Activated naive CD4-positive, alpha-beta T cell treated with anti-CD3 and anti-CD28 coated beads for 36 hours (primary cell): Measurements from ENCODE around the gene NUDCD3. TPM values are rescaled to one million over a fixed set of nuclear protein-coding genes. Genes with fewer than 3 reads are reported as not detected.
"Not testable (repeated sequence)": the region's sequence is repeated elsewhere in the genome, so short reads cannot be mapped to it uniquely, and the experiment has no call there.

Experiments used
- CTCF ChIA-PET: fragments of 350-600 bp; sonication (Branson Sonifier 250); formaldehyde crosslinking; loops from one replicate; lab custom pipeline; 2021; ENCODE audit warnings: antibody characterized with exemption; lab: Charles Lee
- DNase-seq: peaks from one replicate; pipeline ENCODE4 v3.0.0-alpha.2; 2020
- H3K27ac Mint-ChIP-seq: one replicate; pipeline ENCODE4 v1.8.0; 2021; ENCODE audit warnings: mild to moderate bottlenecking, mixed read lengths
- H3K27me3 Mint-ChIP-seq: one replicate; pipeline ENCODE4 v1.8.0; 2021; ENCODE audit warnings: low read depth, mixed read lengths
- H3K36me3 Mint-ChIP-seq: one replicate; pipeline ENCODE4 v1.8.0; 2021; ENCODE audit warnings: low read depth, mixed read lengths
- H3K4me1 Mint-ChIP-seq: one replicate; pipeline ENCODE4 v1.8.0; 2021; ENCODE audit warnings: low read depth, mixed read lengths
- H3K4me3 Mint-ChIP-seq: one replicate; pipeline ENCODE4 v1.8.0; 2021; ENCODE audit warnings: mild to moderate bottlenecking, moderate library complexity, mixed read lengths
- H3K9me3 Mint-ChIP-seq: one replicate; pipeline ENCODE4 v1.8.0; 2021; ENCODE audit warnings: mixed read lengths
- intact Hi-C: fragments of 100-400 bp; cut with micrococcal nuclease; formaldehyde crosslinking; loops from one replicate; pipeline ENCODE4 v1.15.1; 2023
- total RNA-seq, 2 experiments: library from RNA; stranded (reverse); gene quantifications; one replicate each; pipeline ENCODE4 v1.2.3, GENCODE V29; 2021

NUDCD3 gene
- total RNA-seq, 2 experiments from 2014 or later: 81.1 to 81.8 TPM

DNA sequence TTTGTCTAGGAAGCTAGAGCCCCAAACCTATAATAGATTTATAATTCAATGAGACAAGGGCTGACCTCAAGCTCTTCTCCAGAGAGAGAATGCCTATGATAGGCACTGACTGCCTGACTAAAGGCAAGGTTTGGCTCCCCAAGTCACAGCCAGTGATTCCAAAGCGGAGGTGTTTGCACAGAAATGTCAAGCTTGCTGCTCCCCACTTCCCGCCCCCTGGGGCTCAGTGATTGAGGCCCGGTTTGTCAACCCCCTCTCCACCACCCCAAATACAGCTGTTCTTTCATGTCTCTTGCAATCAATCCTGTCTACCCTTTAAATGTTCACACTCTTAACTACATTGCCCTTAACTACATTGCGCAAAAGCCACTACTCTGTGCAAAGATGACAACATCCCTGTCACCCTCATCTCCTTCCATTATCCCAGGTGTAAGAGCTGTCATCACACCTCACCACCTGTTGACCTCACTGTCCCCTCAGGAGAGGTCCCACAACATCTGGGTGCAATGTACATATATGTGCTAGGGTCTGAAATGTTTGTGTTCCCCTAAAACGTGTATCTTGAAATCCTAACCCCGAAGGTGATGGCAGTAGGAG, 58.0 kb downstream of the NUDCD3 start:
- H3K4me1 Mint-ChIP-seq: peaks cover 48% of the 10 kb centered on the region
- H3K9me3 Mint-ChIP-seq: no peaks in the 10 kb centered on the region
- H3K27ac Mint-ChIP-seq: no peak overlapping the region
- H3K27me3 Mint-ChIP-seq: no peaks in the 10 kb centered on the region
- intact Hi-C loops: no loop called here
- no peak overlapping the region for H3K4me3 Mint-ChIP-seq
- no peak for DNase-seq
- peaks cover 10% of the 10 kb centered on the region for H3K36me3 Mint-ChIP-seq
- CTCF ChIA-PET: interaction anchor here (1.2 to 2.1 kb wide), 5 partner anchors 10 to 133 kb away, joined by 3 to 7 read pairs (median 3); no protein-coding TSS in a partner anchor

- Mint-ChIP-seq H3K36me3 (peaks cover 16% of the 10 kb centered on the region), H3K4me1 (peaks cover 38% of the 10 kb centered on the region), H3K27me3 (no peaks in the 10 kb centered on the region), H3K9me3 (no peaks in the 10 kb centered on the region), H3K27ac (no peak overlapping the region), H3K4me3 (no peak overlapping the region)
- peak; percentile 19 for DNase-seq
- CTCF ChIA-PET: interaction anchor here (1.2 to 2.1 kb wide), 3 partner anchors 29 to 134 kb away, joined by 3 to 7 read pairs (median 6); no protein-coding TSS in a partner anchor
- intact Hi-C loops: loop anchor here (1.0 kb wide), 1 partner anchor 46 kb away; no protein-coding TSS in a partner anchor
Measured at GRCh38 chr7:44431091-44431608, 59.3 kb downstream of the NUDCD3 start.

DNA sequence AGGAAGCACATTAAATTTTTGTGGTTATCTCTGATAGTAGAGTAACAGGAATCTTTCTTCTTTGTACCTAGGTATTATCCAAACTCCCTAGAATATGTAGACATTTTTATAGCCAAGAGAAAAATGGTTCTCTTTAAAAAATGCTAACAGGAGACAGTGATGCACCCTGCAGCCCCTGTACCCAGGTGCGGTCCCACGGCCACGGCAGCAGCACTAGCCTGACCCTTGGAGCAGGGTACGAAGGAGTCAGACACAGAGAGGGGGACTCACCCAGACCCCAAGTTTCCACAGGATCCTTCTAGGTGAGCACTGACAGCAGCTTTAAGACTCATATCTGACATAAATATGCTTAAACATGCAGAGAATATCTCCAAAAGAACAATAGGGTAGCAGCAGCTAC, 60.4 kb downstream of the NUDCD3 start:
- intact Hi-C loops: no loop called here
- Mint-ChIP-seq H3K4me3 (no peak overlapping the region), H3K27me3 (no peaks in the 10 kb centered on the region), H3K36me3 (peaks cover 25% of the 10 kb centered on the region), H3K4me1 (peaks cover 28% of the 10 kb centered on the region), H3K27ac (no peak overlapping the region), H3K9me3 (no peaks in the 10 kb centered on the region)
- CTCF ChIA-PET: interaction anchor here (0.7 to 1.3 kb wide), 2 partner anchors 48 to 185 kb away, joined by 3 read pairs; no protein-coding TSS in a partner anchor
- DNase-seq: no peak

GRCh38 chr7:44424762-44425161, 65.7 kb downstream of the NUDCD3 start:
- H3K36me3 Mint-ChIP-seq: peaks cover 41% of the 10 kb centered on the region
- DNase-seq, H3K4me3 Mint-ChIP-seq, intact Hi-C loops, H3K27me3 Mint-ChIP-seq, H3K27ac Mint-ChIP-seq, CTCF ChIA-PET, H3K9me3 Mint-ChIP-seq: not testable (repeated sequence)
- peaks cover 39% of the 10 kb centered on the region for H3K4me1 Mint-ChIP-seq

- no peak overlapping the region for H3K27ac Mint-ChIP-seq
- intact Hi-C loops: no loop called here
- no peak overlapping the region for H3K4me3 Mint-ChIP-seq
- H3K4me1 Mint-ChIP-seq: peaks cover 27% of the 10 kb centered on the region
- peaks cover 20% of the 10 kb centered on the region for H3K36me3 Mint-ChIP-seq
- CTCF ChIA-PET: interaction anchor here (0.8 kb wide), 1 partner anchor 75 kb away, joined by 3 read pairs; no protein-coding TSS in a partner anchor
- H3K27me3 Mint-ChIP-seq: no peaks in the 10 kb centered on the region
- DNase-seq: no peak
- no peaks in the 10 kb centered on the region for H3K9me3 Mint-ChIP-seq
Measured at GRCh38 chr7:44416941-44417340, 73.5 kb downstream of the NUDCD3 start.

GRCh38 chr7:44415510-44415909, 74.9 kb downstream of the NUDCD3 start:
- H3K4me1 Mint-ChIP-seq: peaks cover 23% of the 10 kb centered on the region
- CTCF ChIA-PET: interaction anchor here (0.5 to 1.2 kb wide), 2 partner anchors 77 to 174 kb away, joined by 4 read pairs; no protein-coding TSS in a partner anchor
- DNase-seq: no peak
- H3K36me3 Mint-ChIP-seq: peaks cover 27% of the 10 kb centered on the region
- peak overlapping the region; percentile 47 for H3K27ac Mint-ChIP-seq
- H3K27me3 Mint-ChIP-seq: no peaks in the 10 kb centered on the region
- no peaks in the 10 kb centered on the region for H3K9me3 Mint-ChIP-seq
- intact Hi-C loops: loop anchor here (1.0 kb wide), 1 partner anchor 45 kb away; no protein-coding TSS in a partner anchor
- H3K4me3 Mint-ChIP-seq: no peak overlapping the region

DNA sequence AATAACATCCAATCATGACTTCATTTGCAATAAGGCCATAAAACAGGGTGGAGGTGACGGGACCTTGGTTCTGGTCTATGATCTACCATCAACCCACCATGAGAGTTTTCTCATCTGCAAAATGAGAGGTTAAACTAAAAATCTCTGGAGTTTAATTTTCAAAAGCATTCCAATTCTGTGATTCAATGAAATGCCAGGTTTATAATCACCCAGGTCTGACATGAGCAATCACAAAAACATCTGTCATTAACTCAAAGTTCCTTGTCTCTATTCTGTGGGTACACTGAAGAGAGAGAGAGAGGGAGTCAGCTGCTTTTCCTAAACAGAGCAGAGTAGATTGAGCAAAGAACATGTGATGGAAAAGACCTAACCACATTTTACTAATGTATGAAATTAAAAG, 75.4 kb downstream of the NUDCD3 start:
- CTCF ChIA-PET: interaction anchor here (1.2 kb wide), 1 partner anchor 174 kb away, joined by 4 read pairs; no protein-coding TSS in a partner anchor
- Mint-ChIP-seq H3K36me3 (peaks cover 32% of the 10 kb centered on the region), H3K4me3 (no peak overlapping the region), H3K27ac (peak overlapping the region; percentile 47), H3K9me3 (no peaks in the 10 kb centered on the region), H3K4me1 (peaks cover 19% of the 10 kb centered on the region), H3K27me3 (no peaks in the 10 kb centered on the region)
- no peak for DNase-seq
- intact Hi-C loops: loop anchor here (1.0 kb wide), 1 partner anchor 45 kb away; no protein-coding TSS in a partner anchor

DNA sequence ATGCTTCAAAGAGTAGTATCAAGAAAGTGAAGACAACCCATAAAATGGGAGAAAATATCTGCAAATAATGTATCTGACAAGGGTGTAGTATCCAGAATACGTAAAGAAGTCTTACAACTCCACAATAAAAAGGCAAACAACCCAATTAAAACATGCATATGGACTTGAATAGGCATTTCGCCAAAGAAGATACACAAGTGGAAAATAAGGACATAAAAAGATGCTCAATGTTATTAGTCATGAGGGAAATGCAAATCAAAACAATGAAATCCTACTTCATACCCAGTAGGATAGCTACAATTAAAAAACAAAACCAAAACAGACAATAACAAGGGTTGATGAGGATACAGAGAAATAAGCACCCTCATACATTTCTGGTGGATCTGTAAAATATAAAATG, 79.2 kb downstream of the NUDCD3 start:
- Mint-ChIP-seq H3K36me3 (peaks cover 27% of the 10 kb centered on the region), H3K27me3 (no peaks in the 10 kb centered on the region), H3K27ac (no peak overlapping the region), H3K4me3 (no peak overlapping the region), H3K9me3 (no peaks in the 10 kb centered on the region), H3K4me1 (peaks cover 26% of the 10 kb centered on the region)
- no peak for DNase-seq
- intact Hi-C loops: no loop called here
- CTCF ChIA-PET: no interaction called here

DNA sequence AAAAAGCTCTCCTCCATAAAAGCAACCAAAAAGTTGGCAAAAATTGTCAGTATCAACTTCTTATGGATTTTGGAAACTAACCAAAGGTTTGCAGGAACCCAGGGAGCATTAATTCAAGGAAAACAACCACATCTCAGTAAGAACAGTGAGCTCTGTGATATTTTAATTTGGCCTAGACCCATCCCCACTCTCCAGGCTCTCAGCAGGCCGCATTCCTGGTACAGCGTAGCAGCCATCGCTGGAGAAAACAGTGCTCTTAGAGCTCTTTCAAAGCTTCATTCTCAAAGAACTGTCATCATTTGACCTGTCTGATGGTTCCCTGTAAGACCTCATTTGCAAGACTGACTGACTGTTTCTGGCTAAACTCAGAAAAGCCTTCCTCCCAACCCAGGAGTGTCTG, 81.9 kb downstream of the NUDCD3 start:
- peaks cover 13% of the 10 kb centered on the region for H3K4me1 Mint-ChIP-seq
- no peak overlapping the region for H3K27ac Mint-ChIP-seq
- DNase-seq: no peak
- H3K9me3 Mint-ChIP-seq: no peaks in the 10 kb centered on the region
- H3K36me3 Mint-ChIP-seq: peaks cover 30% of the 10 kb centered on the region
- no peaks in the 10 kb centered on the region for H3K27me3 Mint-ChIP-seq
- CTCF ChIA-PET: interaction anchor here (1.6 kb wide), 1 partner anchor 168 kb away, joined by 6 read pairs; no protein-coding TSS in a partner anchor
- no peak overlapping the region for H3K4me3 Mint-ChIP-seq
- intact Hi-C loops: no loop called here

DNA sequence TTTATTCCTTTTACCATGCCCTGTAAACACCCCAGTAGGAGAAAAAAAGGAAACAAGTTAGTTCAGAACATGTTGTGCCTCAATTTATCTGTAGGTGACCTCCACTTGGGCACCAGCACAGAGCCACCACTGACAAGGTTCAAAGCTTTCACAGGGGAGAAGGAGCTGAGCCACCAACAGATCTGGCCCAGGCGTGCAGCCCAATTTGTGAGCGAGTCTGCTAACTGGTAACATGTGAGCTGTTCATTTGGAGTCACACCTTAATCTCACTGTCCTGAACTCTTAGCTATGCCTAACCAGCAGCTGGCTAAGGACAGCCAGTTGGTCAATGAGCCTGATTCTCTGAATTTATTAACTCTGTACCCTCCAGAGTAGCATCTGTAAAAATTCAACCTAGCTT, 86.7 kb downstream of the NUDCD3 start:
- intact Hi-C loops: no loop called here
- CTCF ChIA-PET: interaction anchor here (0.8 kb wide), 1 partner anchor 73 kb away, joined by 3 read pairs; no protein-coding TSS in a partner anchor
- Mint-ChIP-seq H3K36me3 (peaks cover 7% of the 10 kb centered on the region), H3K27ac (no peak overlapping the region), H3K4me3 (no peak overlapping the region), H3K27me3 (no peaks in the 10 kb centered on the region), H3K4me1 (peaks cover 5% of the 10 kb centered on the region), H3K9me3 (no peaks in the 10 kb centered on the region)
- no peak for DNase-seq

GRCh38 chr7:44403176-44403759, 87.2 kb downstream of the NUDCD3 start:
- no peaks in the 10 kb centered on the region for H3K9me3 Mint-ChIP-seq
- H3K36me3 Mint-ChIP-seq: peaks cover 7% of the 10 kb centered on the region
- H3K4me1 Mint-ChIP-seq: peaks cover 5% of the 10 kb centered on the region
- intact Hi-C loops: no loop called here
- CTCF ChIA-PET: no interaction called here
- H3K4me3 Mint-ChIP-seq: no peak overlapping the region
- H3K27me3 Mint-ChIP-seq: no peaks in the 10 kb centered on the region
- no peak overlapping the region for H3K27ac Mint-ChIP-seq
- no peak for DNase-seq

DNA sequence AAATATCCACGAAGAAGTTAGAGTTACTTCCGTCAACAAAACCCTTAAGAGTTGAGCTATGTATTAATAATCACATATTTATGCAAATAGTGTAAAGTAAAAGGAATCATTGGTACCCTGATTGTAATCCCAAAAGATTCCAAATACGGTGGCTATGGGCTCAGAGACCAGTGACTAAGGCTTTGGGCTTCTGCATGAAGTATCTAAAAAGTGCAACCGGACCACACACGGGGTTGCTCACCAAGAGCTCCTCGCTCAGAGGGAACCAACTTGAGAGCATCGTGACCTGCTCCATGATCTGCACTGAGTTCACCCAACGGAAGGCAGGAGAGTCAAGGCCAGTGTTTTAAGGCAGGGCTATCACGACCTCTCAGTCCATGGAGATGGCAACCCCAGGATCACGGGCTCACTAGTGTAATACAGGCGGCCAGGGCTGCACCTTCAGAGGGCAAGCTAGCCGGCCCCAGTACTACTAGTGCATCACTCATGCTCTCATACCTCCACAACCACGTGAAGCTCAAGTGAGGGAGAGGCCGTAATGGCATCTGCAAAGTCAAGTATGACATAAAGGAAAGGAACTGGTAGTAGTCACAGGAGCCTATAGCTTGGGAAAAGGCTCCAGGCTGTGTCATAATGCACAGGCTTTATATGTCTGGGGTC, 87.9 kb downstream of the NUDCD3 start:
- Mint-ChIP-seq H3K4me3 (no peak overlapping the region), H3K36me3 (peaks cover 7% of the 10 kb centered on the region), H3K4me1 (peaks cover 3% of the 10 kb centered on the region), H3K9me3 (no peaks in the 10 kb centered on the region), H3K27ac (no peak overlapping the region), H3K27me3 (no peaks in the 10 kb centered on the region)
- intact Hi-C loops: no loop called here
- DNase-seq: no peak
- CTCF ChIA-PET: interaction anchor here (0.8 kb wide), 1 partner anchor 8 kb away, joined by 3 read pairs; no protein-coding TSS in a partner anchor
